ENCODE results near the gene ARFRP1.

ARFRP1 gene

DNA sequence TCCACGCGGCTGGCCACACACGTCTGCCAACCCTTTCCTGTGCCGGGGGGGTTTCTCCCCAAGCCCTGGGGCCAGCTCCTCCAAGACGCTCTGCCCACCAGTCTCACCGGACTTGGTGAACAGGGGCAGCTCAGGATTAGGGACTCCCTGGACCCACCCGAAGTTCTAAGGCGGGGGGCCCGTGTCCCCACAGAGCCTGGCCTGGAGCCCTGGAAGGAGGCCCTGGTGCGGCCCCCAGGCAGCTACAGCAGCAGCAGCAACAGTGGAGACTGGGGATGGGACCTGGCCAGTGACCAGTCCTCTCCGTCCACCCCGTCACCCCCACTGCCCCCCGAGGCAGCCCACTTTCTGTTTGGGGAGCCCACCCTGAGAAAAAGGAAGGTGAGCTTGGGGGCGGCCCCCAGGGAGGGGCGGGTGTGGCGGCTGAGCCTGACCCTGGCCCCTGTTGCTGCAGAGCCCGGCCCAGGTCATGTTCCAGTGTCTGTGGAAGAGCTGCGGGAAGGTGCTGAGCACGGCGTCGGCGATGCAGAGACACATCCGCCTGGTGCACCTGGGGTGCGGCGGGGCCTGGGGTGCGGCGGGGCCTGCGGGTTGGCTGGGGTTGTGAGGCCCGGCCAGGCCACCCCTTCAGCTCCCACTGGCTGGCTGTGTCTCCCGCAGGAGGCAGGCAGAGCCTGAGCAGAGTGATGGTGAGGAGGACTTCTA lies 34.1 kb upstream of the ARFRP1 start:
- TF ChIP-seq, protein P1, sequence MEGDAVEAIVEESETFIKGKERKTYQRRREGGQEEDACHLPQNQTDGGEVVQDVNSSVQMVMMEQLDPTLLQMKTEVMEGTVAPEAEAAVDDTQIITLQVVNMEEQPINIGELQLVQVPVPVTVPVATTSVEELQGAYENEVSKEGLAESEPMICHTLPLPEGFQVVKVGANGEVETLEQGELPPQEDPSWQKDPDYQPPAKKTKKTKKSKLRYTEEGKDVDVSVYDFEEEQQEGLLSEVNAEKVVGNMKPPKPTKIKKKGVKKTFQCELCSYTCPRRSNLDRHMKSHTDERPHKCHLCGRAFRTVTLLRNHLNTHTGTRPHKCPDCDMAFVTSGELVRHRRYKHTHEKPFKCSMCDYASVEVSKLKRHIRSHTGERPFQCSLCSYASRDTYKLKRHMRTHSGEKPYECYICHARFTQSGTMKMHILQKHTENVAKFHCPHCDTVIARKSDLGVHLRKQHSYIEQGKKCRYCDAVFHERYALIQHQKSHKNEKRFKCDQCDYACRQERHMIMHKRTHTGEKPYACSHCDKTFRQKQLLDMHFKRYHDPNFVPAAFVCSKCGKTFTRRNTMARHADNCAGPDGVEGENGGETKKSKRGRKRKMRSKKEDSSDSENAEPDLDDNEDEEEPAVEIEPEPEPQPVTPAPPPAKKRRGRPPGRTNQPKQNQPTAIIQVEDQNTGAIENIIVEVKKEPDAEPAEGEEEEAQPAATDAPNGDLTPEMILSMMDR (IDR thresholded peaks at IDR 0.05), result no peak

DNA sequence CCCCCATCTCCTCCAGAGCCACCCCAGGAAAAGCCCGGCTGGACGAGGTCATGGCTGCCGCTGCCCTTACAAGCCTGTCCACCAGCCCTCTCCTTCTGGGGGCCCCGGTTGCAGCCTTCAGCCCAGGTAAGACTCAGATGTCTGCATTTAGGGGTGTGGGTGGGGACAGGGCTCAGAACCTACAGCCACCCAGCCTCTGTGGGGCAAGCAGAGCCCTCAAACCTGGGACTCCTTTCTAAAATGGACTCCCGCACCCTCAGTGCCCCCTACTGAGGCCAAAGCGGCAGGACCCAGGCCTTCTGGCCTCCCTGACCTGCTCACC lies 33.5 kb upstream of the ARFRP1 start:
- TF ChIP-seq, protein P1 (IDR thresholded peaks at IDR 0.05), result no peak

DNA sequence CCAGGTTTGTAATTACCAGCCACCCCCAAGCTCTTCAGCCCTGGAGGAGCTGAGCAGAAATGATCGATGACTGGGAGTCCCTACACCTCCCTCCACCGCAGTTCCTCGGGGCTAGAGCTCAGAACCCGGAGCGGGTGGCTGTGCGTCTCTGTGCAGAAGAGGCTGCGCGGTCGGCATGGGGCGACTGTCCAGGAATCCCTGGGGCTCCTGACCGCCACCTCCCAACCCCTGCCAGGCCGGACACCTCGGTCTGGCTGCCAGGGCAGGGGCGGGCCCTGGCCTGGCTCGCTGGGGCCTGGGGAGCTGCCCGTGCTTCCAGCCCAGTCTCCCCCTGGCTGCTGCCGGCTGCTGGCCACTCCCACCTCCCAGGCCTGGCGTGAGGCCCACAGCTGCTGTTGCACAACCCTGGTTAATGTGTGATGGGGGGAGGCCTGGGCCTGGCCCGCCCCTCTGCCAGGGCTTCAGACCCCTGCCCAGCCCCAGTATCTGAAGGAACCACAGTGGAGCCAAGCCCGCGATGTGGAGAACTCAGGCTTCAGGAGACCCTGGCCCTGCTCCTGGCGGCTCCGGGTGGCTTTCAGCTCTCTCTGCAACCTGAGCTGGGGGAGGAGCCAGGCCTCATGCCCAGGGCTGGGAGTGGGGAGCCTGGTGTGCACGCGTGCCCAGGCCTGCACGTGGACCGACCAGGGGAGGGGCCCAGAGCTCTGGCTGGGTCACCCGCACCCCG lies 33.0 kb upstream of the ARFRP1 start:
- TF ChIP-seq, protein P1 (IDR thresholded peaks at IDR 0.05), result no peak

DNA sequence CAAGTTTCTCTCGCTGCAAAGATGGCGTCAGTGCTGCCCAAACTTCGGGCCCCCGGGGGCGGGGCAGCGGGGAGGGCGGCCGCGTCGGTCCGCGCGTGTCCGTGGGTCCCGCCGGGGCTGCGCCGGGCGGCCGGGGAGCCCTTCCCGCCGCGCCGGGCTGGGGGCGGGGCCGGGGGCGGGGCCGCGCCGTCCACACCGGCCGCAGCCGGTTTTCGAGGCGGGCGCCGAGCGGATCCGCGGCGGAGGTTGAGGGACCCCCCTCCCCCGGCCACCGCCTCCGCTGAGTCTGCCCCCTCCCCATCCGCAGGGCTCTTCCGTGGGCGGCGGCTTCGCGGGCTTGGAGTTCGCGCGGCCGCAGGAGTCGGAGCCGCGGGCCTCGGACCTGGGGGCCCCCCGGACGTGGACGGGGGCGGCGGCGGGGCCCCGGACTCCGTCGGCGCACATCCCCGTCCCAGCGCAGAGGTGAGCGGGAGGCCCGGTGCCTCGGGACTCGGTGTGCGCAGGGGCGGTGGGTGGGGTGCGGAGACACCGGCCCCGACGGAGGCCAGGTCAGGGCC lies 32.4 kb upstream of the ARFRP1 start:
- TF ChIP-seq, protein P1 (IDR thresholded peaks at IDR 0.05), result no peak

DNA sequence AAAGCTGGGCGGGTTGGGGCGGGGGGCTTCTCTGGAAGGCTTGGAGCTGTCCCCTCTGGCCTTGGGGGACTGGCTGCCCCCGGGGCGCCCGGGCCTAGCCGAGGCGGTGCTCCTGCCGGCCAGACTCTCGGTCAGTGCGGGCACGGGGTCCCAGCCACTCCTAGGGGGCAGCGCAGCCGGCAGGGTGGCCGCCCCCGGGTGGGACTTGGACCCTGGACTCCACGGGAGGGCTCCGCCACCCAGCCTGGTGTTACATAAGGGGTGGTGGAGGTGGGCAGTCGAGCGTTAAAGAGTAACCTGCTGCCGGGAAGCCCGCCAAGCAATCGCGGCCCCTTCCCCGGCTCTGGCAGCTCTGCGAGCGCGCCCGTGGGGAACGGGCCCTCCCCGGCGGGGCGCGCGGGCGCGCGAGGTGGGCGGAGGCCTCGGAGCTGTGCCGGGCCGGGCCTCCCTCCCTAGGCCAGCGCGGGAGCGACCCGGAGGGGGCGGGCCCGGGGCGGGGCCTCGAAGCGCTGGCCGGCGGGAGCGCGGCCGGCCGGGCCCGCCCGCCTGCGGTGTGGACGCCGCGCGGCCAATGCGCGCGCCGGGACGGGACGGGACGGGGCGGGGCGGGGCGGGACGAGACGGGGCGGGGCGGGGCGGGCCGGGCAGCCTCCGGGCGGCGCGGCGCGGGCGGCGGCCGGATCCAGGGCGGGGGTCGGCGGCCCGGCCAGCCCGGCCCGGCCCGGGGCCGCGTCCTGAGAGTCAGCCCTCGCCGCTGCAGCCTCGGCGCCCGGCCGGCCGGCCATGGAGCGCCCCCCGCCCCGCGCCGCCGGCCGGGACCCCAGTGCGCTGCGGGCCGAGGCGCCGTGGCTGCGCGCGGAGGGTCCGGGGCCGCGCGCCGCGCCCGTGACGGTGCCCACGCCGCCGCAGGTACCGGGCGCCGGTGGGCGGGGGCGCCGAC lies 31.6 kb upstream of the ARFRP1 start, which contains the start of gene SLC2A4RG:
Gene SLC2A4RG, plus strand, starts transcription at position 647 of the 940 bp plus-strand sequence. Its CDS starts 137 bp downstream, at position 784.
- TF ChIP-seq, protein P1 (IDR thresholded peaks at IDR 0.05), result no peak

DNA sequence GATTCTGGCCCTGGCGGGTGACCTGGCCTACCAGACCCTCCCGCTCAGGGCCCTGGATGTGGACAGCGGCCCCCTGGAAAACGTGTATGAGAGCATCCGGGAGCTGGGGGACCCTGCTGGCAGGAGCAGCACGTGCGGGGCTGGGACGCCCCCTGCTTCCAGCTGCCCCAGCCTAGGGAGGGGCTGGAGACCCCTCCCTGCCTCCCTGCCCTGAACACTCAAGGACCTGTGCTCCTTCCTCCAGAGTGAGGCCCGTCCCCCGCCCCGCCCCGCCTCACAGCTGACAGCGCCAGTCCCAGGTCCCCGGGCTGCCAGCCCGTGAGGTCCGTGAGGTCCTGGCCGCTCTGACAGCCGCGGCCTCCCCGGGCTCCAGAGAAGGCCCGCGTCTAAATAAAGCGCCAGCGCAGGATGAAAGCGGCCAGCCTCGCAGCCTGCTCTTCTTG lies 30.9 kb upstream of the ARFRP1 start:
- TF ChIP-seq, protein P1 (IDR thresholded peaks at IDR 0.05), result no peak

Measured in LNCAP (cell line).